HFF-Myc (cell line): Measurements from ENCODE around the gene BICRA.

Experiments
- DNase-seq: peaks from one replicate; pipeline ENCODE4 v3.0.0-alpha.2; 2011; ENCODE audit warnings: low read depth; ENCODE audit errors: extremely low read depth
- H3K4me3 ChIP-seq: replicated peaks from 2 replicates; pipeline ENCODE4 v1.5.1; 2011; ENCODE audit warnings: low read depth, mild to moderate bottlenecking, control low read depth, low read length
- TF ChIP-seq, protein P1 (sequence below): IDR thresholded peaks from 2 replicates; pipeline ENCODE4 v1.5.1; 2012; ENCODE audit warnings: mild to moderate bottlenecking, low read depth, low read length, control low read depth; ENCODE audit errors: missing control alignments

Gene BICRA

DNA sequence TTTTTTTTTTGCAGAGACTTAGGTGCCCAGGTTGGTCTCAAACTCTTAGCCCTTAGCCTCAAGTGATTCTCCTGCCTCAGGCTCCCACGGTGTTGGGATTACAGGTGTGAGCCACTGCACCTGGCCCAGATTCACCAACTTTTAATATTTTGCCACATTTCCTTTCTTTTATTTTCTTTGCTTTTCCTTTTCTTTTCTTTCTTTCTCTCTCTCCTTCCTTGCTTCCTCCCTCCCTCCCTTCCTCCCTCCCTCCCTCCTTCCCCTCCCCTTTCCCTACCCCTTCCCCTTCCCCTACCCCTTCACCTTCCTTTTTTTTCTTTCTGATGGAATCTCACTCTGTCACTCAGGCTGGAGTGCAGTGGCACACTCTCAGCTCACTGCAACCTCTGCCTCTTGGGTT lies 35.3 kb downstream of the BICRA start:
- DNase-seq, result no peak
- TF ChIP-seq, protein P1, sequence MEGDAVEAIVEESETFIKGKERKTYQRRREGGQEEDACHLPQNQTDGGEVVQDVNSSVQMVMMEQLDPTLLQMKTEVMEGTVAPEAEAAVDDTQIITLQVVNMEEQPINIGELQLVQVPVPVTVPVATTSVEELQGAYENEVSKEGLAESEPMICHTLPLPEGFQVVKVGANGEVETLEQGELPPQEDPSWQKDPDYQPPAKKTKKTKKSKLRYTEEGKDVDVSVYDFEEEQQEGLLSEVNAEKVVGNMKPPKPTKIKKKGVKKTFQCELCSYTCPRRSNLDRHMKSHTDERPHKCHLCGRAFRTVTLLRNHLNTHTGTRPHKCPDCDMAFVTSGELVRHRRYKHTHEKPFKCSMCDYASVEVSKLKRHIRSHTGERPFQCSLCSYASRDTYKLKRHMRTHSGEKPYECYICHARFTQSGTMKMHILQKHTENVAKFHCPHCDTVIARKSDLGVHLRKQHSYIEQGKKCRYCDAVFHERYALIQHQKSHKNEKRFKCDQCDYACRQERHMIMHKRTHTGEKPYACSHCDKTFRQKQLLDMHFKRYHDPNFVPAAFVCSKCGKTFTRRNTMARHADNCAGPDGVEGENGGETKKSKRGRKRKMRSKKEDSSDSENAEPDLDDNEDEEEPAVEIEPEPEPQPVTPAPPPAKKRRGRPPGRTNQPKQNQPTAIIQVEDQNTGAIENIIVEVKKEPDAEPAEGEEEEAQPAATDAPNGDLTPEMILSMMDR, result no peak
- no peak overlapping the region for H3K4me3 ChIP-seq

DNA sequence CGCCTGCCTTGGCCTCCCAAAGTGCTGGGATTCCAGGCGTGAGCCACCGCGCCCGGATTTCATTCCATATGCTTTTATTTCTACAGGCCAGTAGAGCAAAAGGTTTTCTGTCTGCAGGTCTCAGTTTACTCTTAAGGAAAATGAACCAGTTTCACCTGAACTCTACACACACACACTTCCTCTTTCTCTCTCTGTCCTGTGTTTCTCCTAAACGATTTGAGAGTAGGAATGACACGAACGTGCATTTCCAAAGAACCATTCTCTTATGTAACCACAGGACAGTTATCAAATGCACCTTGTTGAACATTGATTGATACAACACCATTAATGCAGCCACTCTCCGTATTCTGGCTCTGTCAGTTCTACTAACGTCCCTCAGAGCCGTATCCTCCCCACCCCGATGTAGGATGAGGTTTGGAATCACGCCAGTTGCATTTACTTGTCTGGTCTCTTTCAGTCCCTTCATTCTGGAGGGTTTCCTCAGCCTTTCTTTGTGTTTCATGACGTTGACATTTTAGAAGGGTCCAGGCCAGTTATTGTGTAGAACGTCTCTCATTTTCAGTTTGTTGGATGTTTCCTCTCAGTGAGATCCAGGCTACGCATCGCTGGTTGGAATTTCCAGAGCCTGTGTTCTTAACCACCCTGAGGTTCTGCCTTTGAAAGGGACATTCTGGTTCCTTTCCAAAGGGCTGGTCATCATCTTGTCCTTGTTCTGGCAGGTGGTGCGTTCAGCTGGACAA lies 36.0 kb downstream of the BICRA start:
- no peak overlapping the region for H3K4me3 ChIP-seq
- TF ChIP-seq, protein P1, result no peak
- DNase-seq, result no peak

DNA sequence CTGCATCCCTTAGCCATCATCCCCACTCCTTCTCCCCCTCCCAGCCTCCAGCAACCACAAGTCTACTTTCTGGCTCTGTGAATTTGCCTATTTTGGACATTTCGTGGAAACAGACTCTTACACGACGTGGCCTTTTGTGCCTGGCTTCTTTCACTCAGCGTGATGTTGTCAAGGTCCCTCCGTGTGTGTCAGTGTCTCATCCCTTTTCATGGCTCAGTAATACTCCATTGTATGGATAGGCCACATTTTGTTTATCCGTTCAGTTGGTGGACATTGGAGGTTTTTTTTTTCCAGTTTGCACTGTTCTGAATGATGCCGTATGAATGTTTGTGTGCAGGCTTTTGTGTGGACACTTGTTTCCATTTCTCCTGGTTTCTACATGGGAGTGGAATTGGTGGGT lies 38.0 kb downstream of the BICRA start:
- TF ChIP-seq, protein P1, result no peak
- no peak for DNase-seq
- H3K4me3 ChIP-seq, result no peak overlapping the region

DNA sequence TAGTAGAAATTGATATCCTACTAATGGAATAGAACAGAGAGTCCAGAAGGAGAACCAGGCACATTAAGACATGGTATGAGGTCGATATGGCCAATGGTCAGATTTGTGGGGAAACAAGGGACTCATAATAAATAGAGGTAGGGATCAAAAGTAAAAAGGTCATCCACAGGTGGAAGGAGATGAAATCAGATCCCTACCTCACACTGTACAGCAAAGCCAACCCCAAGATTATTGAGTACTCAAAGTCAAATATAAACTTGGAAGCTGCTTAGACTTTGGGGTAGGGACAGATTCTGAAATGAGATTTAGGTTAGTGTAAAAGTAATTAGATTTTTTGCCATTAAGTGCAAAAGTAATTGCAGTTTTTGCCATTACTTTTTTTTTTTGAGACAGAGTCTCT lies 40.7 kb downstream of the BICRA start:
- TF ChIP-seq, protein P1, result no peak
- no peak overlapping the region for H3K4me3 ChIP-seq
- no peak for DNase-seq

DNA sequence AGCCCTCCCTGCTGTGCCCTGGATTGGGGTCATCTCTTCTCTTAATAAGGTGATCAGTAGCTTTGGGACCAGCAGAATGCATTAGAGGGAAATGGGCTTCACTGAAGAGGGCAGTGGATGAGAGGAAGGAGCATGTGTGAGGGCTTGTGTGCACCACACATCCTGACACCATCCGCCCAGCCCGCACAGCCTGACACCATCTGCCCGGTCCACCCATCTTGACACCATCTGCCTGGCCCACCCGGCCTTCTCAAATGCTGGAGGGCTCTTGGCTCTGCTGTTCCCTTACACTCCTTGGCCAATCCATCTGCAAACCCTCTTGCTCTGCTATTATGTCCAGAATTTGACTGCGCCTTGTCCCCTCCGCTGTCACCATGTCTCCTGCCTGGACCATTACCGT lies 41.8 kb downstream of the BICRA start:
- no peak overlapping the region for H3K4me3 ChIP-seq
- DNase-seq, result no peak
- TF ChIP-seq, protein P1, result no peak

DNA sequence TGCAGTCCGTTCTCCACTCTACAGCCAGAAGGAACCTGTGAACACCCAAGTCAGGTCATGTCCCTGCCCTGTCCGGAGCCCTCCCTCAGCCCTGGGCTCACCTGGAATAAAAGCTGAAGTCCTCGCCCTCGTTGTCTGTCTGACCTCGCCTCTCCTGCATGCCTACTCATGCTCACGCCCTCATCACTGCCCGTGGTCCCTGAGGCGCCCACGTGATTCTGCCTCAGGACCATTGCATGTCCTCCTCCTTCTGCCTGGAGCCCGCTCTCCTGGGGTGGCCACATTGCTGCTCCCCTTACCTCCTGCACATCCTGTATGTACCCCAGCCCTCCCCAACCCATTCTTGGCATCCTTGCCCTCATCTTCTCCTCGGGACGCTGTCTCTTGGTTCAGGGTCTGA lies 42.2 kb downstream of the BICRA start:
- TF ChIP-seq, protein P1, result no peak
- DNase-seq, result no peak
- H3K4me3 ChIP-seq, result no peak overlapping the region

DNA sequence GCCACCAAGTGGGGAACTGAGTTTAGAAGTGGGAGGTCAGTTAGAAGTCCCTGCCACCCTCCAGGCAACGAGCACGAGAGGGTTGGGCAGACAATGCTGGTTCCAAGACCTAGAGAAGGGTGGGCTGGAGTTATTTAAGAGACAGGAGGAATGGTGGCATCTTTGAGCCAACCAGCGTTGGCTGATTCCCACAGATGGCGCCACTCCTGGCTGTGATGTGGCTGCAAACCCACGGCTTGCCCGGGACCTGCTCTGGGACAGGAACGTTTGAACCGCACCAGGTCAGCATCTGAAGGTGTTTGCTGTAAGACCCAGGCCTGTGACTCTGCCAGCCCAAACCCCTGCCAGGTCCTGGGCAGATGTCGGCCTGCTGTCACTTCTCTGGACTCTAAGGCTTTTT lies 42.8 kb downstream of the BICRA start:
- TF ChIP-seq, protein P1, result no peak
- H3K4me3 ChIP-seq, result no peak overlapping the region
- DNase-seq, result no peak
